ENCODE data around the gene HLF.

- no peak for TF ChIP-seq POLR2AphosphoS5 (IDR thresholded peaks at IDR 0.05; ENCODE audit: insufficient read depth in 1 of 2, low read depth in 1 of 2)
- TF ChIP-seq CTCF (IDR thresholded peaks at IDR 0.05), result no peak
- no peak for TF ChIP-seq POLR2A (IDR thresholded peaks at IDR 0.05)
These were observed 49.5 kb downstream of the HLF start for GRCh38 chr17:55314061-55314783.

All from vagina (tissue), 2 donors.